Left ventricle myocardium inferior (tissue), 1 donor: ENCODE measurements around the gene CCSER2. TPM values are rescaled to one million over a fixed set of nuclear protein-coding genes. Genes with fewer than 3 reads are reported as not detected.

Experiments used
- DNase-seq: peaks from one replicate; pipeline ENCODE4 v3.0.0-alpha.2; 2020
- H3K27ac ChIP-seq: fragments of 200-600 bp; replicated peaks from 2 replicates; pipeline ENCODE4 v1.8.0; 2021
- H3K27me3 ChIP-seq: fragments of 200-600 bp; 2 replicates; pipeline ENCODE4 v1.8.0; 2021; ENCODE audit warnings: low read depth
- H3K36me3 ChIP-seq: fragments of 200-600 bp; 2 replicates; pipeline ENCODE4 v1.8.0; 2021
- H3K4me1 ChIP-seq: fragments of 200-600 bp; 2 replicates; pipeline ENCODE4 v1.8.0; 2021
- H3K4me3 ChIP-seq: fragments of 200-600 bp; 2 replicates; pipeline ENCODE4 v1.8.0; 2021; ENCODE audit warnings: mild to moderate bottlenecking, moderate library complexity
- H3K9me3 ChIP-seq: fragments of 200-600 bp; replicated peaks from 2 replicates; pipeline ENCODE4 v1.8.0; 2021
- intact Hi-C: fragments of 100-400 bp; cut with micrococcal nuclease; formaldehyde crosslinking; loops from one replicate; pipeline ENCODE4 v1.11.0; 2022
- total RNA-seq: library from RNA; stranded (reverse); fragmentation: NEBNext Ultra II Directional; extraction: Animal tissue kit (Norgen Biotek cat#: 25700); gene quantifications from one replicate; pipeline ENCODE4 v1.2.1, GENCODE V29; 2021
- TF ChIP-seq, protein P1 (sequence below): fragments of 200-600 bp; IDR thresholded peaks from 2 replicates; pipeline ENCODE4 v1.8.0; 2021; ENCODE audit warnings: antibody characterized with exemption, mild to moderate bottlenecking, borderline replicate concordance
- donor health status: DM: no; HTN: yes; CAD: no; lungs with severe emphysema.

CCSER2 gene
- total RNA-seq, 1 donor from 2014 or later: 175 TPM

DNA sequence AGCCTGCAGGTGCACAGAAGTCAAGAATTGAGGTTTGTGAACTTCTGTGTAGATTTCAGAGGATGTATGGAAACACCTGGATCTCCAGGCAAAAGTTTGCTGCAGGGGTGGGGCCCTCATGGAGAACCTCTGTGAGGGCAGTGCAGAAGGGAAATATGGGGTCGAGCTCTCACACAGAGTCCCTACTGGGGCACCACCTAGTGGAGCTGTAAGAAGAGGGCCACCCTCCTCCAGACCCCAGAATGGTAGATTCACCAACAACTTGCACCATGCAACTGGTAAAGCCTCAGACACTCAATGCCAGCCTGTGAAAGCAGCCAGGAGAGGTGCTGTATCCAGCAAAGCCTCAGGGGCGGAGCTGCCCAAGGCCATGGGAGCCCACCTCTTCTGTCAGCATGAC, 205.8 kb downstream of the CCSER2 start:
- TF ChIP-seq, protein P1, sequence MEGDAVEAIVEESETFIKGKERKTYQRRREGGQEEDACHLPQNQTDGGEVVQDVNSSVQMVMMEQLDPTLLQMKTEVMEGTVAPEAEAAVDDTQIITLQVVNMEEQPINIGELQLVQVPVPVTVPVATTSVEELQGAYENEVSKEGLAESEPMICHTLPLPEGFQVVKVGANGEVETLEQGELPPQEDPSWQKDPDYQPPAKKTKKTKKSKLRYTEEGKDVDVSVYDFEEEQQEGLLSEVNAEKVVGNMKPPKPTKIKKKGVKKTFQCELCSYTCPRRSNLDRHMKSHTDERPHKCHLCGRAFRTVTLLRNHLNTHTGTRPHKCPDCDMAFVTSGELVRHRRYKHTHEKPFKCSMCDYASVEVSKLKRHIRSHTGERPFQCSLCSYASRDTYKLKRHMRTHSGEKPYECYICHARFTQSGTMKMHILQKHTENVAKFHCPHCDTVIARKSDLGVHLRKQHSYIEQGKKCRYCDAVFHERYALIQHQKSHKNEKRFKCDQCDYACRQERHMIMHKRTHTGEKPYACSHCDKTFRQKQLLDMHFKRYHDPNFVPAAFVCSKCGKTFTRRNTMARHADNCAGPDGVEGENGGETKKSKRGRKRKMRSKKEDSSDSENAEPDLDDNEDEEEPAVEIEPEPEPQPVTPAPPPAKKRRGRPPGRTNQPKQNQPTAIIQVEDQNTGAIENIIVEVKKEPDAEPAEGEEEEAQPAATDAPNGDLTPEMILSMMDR: peak; percentile 37
- H3K27ac ChIP-seq: no peak overlapping the region
- no peaks in the 10 kb centered on the region for H3K36me3 ChIP-seq
- DNase-seq: no peak
- intact Hi-C loops: no loop called here
- no peak overlapping the region for H3K4me3 ChIP-seq
- H3K4me1 ChIP-seq: peaks cover 3% of the 10 kb centered on the region
- H3K9me3 ChIP-seq: no peaks in the 10 kb centered on the region
- H3K27me3 ChIP-seq: peaks cover 13% of the 10 kb centered on the region

DNA sequence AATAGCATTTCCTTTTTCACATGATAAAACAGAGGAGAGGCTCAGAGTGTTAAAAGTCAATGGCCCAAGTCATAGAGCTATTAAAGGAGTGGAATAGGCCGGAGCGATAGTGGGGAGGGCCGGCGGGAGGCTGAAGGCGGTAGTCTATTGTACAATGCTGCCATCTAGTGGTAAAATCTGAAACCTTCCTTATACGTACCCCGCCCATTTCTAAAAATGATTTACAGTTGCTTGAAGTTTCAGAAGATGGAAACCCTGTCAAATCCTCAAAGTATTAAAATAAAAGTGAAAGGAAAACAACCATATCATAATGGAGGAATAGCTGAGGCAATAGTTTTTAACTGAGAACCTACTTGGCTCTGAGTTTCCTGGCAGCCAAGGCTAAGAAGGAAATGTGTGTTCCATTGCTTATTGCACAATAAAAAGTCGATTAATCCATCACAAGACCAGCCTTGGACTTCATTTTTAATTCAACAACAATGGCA, 209.1 kb downstream of the CCSER2 start:
- TF ChIP-seq, protein P1: peak; percentile 88
- Histone ChIP-seq H3K27ac (no peak overlapping the region), H3K36me3 (no peaks in the 10 kb centered on the region), H3K4me3 (no peak overlapping the region), H3K27me3 (peaks cover 41% of the 10 kb centered on the region), H3K4me1 (peaks cover 16% of the 10 kb centered on the region), H3K9me3 (no peaks in the 10 kb centered on the region)
- peak; percentile 42 for DNase-seq
- intact Hi-C loops: loop anchor here (2.0 to 5.0 kb wide), 2 partner anchors 163 to 270 kb away; no protein-coding TSS in a partner anchor

DNA sequence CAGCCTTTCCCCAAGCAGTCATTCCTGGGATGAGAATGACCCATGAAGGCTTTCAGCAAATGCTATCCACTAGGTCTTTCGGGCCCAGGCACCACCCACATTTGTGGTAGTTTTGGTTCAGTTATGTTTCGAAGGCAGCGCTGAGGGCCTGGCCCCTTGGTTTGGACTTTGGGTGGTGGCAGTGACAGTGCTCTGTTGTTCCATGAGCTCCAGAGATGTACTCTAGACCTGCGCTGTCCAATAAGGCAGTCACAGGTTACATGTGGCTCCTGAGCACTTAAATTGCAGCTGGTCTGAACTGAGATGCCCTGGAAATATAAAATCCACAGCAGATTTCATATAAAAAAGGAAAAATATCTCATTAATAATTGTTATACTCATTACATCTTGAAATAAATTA, 209.6 kb downstream of the CCSER2 start:
- H3K4me3 ChIP-seq: no peak overlapping the region
- H3K27me3 ChIP-seq: peaks cover 46% of the 10 kb centered on the region
- no peaks in the 10 kb centered on the region for H3K36me3 ChIP-seq
- peaks cover 16% of the 10 kb centered on the region for H3K4me1 ChIP-seq
- TF ChIP-seq, protein P1: no peak
- no peaks in the 10 kb centered on the region for H3K9me3 ChIP-seq
- intact Hi-C loops: loop anchor here (5.0 kb wide), 1 partner anchor 271 kb away; no protein-coding TSS in a partner anchor
- H3K27ac ChIP-seq: no peak overlapping the region
- no peak for DNase-seq

DNA sequence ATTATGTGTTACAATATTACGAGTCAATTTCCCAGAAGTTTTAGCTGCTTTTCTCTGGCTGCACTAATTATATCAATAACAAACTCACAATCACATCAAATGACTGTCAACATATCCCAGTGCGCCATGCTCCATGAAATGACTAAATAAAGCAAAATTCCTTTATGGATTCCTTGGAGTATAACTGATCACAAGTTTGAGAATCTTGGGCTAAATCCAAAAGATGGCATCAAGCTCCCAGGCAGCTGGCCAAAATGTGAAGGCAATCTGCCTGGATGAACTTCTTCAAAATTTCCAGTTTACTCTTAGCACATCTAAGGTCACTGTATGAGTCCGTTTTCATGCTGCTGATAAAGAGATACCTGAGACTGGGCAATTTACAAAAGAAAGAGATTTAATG, 210.8 kb downstream of the CCSER2 start:
- DNase-seq: no peak
- Histone ChIP-seq H3K4me3 (no peak overlapping the region), H3K4me1 (peaks cover 16% of the 10 kb centered on the region), H3K9me3 (no peaks in the 10 kb centered on the region), H3K36me3 (no peaks in the 10 kb centered on the region), H3K27me3 (peaks cover 57% of the 10 kb centered on the region), H3K27ac (no peak overlapping the region)
- TF ChIP-seq, protein P1: no peak
- intact Hi-C loops: loop anchor here (5.0 kb wide), 1 partner anchor 272 kb away; no protein-coding TSS in a partner anchor

DNA sequence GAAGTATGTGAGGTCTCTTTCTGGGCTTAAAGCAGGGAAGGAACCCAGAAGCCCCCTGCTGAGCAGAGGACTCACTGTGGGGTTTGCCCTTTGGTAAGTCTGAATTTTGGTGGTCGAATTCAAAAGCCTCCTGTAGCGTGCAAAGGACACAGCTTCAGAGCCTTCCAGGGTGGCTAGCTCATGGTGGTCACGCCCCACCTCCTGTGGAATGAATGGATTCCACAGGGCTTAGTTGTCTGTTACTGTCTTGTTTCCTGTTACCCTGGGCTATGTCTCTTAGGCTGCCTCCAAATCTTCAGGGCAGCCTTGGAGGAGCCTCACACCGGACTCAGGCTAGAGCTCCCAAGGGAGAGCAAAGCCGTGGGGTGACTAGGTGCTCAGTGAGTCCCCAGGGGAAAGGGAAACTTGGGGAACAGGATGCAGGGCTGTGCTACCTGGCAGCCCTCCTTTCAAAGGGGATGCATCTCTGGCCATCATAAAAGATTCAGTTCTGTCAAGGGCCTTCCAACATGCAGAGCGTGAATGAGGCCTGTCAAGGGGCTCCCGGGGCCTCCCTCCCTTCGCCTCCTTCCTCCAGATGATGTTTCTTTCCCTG, 211.7 kb downstream of the CCSER2 start:
- H3K27me3 ChIP-seq: peaks cover 59% of the 10 kb centered on the region
- peaks cover 16% of the 10 kb centered on the region for H3K4me1 ChIP-seq
- TF ChIP-seq, protein P1: no peak
- no peak overlapping the region for H3K27ac ChIP-seq
- H3K9me3 ChIP-seq: no peaks in the 10 kb centered on the region
- no peaks in the 10 kb centered on the region for H3K36me3 ChIP-seq
- no peak for DNase-seq
- intact Hi-C loops: no loop called here
- H3K4me3 ChIP-seq: peak overlapping the region; percentile 63
